GM19467 (cell line): ENCODE data around the gene NT5DC3.

Experiments used
- ATAC-seq: cut with Tn5 transposase; IDR thresholded peaks from one replicate; pipeline ENCODE4 v1.9.1; 2021; ENCODE audit warnings: mild to moderate bottlenecking, moderate library complexity; ENCODE audit not compliant: unreplicated experiment

The NT5DC3 gene

DNA sequence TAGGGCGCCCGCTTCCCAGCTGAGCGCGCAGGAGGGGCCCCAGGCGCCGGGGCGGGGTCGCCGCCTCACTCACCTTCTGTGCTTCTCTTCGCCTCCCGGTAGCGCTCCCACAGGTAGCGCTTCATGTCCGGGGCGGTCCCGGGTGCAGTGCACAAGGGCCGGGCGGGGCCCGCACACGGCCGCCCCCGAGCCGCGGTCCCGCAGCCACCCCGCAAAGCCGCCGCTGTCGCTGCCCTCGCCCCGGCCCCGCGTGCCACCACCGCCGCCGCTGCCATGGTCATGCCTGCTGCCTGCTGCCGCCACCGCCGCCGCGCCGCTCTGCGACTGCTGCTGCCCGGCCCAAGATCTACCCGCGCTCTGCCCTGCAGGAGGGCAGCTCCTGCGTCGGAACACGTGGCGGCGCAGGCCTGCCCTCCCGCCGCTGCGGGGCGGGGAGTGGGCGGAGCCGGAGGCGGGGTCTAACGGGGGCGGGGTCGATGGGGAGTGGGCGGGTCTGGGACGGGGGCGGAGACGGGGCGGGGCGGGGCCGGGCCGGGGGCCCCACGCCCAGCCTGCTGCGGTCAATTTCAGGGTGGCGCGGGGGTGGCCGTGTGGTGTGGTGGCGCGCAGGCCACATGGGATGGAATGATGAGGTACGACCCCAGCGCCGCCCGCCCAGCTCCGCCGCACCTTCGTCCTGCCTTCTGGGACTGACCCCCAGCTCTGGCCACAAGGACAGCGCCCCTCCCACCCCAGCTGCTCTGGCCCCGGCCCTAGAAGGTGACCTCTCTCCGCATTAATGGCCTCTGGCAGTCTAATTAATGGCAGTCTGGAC, at the start of gene NT5DC3:
Gene NT5DC3, minus strand, starts transcription at position 359 of the 814 bp plus-strand sequence. Its CDS starts 78 bp downstream, at position 281.
- peak; percentile 83 for ATAC-seq

DNA sequence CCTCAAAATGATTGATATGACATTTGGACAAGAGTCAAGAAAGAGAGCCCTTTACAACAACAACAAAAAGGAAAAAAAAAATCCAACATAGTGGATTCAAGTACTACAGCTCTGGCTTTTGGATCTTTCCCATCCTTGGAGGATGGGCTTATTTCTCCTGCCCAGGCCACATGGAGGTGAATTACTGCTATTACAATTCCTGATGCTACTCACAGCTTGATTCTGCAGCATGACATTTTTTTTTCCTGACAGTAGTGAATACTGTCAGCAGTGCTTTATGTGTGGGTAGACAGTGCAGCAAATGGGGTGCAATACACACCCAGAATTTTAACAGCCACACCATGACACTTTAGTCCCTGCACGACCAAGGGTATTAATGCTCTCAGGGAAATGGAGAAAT, 46.7 kb upstream of the NT5DC3 start:
- ATAC-seq, result no peak

DNA sequence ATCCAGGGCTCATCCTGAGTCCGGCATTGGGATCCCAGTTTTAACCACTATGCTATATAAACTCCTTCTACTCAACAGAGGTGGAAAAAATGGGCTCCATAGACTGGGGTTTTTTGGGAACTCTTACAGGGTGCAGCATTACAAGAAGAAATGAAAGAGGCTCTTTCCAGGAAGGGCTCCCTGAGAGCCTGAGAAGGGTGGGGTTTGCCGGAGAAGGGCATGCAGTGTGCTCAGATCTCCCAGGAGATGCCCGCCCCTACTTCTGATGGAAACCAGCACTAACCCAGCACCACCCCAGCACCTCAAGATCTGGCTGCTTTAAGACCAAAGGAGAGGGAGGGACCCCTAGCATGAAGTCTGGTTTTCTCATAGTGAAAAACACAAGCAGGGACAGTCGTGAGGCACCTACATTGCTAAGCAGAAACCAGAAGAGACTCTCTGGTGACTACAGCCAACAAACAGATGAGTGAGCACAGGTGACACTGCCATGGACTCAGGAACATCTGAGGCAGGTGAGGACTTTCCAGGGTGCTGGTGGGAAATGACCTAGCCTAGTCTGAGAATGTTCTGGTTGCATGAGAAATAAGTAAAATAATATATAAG, 45.3 kb upstream of the NT5DC3 start:
- no peak for ATAC-seq

DNA sequence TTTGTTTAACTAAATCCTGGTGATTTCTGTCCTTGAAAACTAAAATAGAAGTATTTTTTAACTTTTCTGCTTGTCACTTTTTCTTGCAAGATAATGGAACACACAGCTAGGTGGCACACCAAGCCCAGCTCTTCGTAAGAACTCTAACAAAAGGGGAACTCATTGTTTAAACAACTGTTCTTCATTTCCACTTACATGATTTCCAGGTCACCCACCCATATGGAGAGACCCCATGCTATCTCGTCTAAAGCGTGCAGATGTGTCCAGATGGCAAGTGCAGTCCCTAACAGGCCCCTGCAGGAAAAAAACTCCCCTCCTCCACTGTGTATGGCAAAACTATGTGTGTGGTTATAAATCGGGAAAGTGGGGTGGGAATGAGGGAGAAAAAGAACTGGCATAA, 43.3 kb upstream of the NT5DC3 start:
- no peak for ATAC-seq

DNA sequence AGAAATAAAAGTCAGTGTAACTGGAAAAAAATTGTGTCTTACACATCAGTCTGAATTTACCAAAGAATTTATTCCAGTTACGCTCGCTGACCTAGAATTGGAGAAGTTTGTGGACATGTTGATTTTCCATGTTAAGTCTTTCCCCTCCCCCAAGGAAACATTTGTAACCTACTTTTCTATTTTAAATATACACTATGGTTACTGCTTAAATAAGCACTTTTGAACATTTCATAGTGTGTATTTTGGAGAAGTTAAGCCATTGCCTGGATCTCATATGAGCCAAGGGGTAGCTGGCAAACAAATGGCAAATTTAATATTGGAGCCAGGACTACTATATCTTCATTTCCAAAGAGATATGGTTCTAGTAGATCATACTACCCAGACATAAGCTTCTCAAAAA, 42.9 kb upstream of the NT5DC3 start:
- ATAC-seq, result no peak

DNA sequence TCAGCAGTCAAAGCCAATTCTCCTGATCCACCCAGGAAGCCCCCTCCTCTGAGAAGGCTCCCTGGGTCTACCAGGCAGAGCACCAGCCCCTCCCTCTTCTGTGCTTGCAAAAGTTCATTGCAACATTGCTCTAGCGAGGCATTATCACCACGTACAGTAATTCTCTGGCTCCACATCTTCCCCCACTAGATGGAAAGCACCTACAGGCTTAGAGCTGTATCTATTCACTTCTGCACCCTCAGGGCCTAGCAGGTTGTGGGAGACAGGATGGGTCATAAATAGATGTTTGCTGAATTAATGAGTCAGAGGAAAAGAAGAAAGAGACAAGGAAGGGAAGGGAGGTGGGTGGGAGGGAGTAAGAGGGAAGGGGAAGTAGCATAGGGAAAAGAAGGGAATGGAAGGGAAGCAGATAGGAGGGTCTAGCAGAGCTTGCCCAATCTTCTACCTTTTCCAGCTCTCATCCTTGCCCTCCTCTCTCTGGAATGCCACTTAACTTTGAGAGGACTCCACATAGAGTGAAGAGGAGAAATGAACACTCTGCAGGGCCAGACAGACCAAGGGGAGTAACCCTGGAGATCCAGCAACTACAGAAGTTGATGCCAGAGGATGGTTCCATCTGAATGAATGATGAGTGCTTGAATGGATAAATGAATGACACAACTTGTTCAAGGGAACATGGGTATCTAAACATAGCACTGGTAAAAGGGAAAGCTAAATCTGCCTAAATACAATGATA, 42.0 kb upstream of the NT5DC3 start:
- ATAC-seq, result no peak

DNA sequence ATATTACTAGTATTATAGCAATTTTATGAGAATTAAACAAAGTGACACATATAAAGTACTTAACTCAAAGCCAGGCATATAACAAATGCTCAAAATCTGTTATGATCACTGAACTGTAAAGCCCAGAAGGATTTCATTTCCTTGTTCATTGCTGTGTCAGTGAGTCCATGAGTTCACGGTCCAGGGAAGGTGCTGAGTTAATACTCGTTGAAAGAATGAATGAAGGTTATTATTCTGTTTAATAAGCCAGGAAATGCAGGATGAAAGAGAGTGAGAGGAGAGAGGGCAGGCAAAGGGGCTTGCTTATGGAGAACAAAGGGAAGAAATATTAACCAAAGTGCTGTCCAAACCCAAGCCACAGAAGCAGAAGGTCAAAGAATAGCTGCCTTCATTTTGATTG, 40.2 kb upstream of the NT5DC3 start:
- ATAC-seq, result no peak

DNA sequence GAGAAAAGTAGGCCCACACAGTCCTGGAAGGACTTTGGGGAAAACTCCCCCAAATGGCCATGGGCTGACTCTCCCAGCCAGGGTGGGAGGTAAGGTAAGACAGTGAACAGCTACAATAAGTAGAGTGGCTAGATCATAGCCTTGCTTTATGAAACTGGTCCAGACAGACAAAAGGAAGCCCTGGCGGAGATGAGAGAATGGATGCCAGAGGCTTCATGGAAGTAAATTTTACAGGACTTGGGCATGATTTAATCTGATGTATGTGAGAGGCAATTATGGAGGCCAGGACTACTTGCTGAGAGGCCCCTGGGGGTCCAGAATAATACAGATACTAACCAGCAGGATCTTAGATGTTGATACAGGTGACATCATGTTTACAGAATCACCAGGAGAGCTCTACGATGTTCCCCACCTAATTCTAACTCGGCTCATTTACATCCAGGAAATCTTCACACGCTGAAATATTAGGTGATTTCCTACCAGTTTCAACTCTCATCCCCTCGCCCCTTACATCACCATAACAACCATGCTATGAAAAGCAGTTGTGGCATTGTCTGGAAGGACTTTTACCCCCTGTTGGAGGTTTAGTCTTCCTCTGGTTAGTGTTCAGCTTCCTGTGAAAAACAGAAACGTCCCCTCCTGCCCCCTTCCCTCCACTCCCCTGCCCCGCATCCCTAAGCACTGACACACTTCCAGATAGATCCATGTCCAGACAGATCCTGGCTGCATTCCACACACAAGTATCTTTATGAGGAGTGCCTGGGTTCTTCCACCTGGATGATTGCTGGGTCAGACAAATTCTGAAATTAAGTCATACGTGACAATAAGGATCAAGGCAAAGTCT, 39.5 kb upstream of the NT5DC3 start:
- ATAC-seq, result no peak

DNA sequence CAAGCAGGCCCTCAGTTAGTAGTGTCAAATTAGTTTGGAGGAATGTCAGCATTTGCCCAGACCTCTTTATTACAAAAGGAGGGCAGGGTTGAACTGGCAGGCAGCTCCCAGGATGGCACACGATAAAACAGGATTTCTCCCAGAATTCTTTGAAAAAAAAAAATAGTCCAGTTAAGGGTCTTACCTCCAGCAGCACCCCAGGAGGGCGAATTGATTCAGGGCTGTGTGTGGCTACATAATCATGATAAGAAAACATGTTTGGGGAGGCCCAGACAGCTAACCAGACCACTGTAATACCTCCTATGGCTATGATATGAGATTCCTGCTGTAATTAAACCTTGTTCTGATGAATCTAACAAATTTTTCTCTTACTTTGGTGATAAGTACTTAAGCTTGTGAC, 38.8 kb upstream of the NT5DC3 start:
- no peak for ATAC-seq

DNA sequence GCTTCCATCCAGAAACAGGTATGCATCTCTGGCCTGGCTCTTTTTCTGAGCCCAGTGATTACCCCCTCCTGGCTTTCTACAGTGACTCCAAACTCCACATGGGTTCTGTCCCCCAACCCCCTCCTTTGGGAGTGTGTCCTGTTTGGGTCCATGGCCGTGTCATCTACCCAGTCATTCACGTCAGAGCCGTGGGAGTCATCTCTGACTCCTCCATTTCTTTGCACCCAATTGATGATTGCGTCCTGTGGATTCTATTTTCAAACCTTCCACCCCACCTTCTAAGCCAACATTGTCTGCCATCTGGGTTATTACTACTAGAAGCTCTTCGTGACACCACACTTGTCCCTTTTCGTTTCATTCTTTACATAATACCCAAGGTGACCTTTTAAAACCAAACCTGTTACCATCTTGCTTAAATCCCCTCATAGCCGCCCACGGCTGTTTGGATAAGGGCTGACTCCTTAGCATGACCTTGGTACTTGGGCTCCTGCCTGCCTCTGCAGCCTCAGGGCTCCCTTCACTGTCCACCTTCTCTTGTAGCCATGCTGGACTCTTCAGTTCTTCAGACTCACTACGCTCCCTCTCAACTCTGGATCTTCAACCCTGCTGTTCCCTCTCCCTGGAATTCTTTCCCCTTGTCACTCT, 38.1 kb upstream of the NT5DC3 start:
- ATAC-seq, result no peak

DNA sequence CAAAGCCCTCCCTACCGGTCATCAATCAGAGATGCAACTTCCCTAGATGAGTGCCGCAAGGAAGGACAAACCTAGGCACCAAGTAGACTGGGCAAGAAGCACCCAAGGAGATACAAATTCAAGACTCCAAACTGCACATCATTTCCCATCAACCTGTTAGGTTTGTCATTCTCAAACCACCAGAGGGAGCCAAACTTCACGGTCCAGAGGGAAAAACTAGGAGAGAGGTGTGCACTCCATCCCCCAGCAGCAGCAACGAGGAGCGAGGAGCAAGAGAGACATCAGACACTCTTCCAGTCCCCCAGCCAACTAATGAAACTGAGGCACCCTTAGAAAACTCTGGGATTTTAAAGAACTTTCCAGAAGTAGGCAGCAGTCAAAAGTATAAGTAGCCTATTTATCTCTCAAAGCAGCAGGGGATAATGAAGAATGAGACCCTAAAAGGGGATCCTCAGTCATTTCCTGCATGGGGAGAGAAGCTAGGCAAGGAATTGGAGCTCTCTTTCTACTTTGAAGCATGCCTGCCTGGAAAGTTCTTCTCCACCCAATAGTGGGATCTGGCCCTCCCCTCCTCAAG, 37.0 kb upstream of the NT5DC3 start:
- no peak for ATAC-seq

DNA sequence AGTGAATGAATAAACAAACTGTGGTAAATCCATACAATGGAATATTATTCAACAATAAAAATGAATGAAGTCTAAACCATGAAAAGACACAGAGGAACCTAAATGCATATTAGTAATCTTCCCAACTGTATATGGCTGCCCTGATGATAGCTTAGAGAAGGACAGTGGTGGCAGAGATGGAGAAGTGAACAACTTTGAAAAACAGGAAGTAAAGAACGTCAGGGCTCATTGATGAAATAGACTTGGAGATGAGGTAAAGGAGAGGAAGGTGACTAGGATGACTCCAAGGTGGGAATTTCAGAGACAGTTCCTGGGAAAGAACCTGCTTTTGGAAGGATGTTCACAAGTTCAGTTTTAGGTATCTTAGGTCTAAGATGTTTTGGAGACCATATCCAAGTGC, 36.3 kb upstream of the NT5DC3 start:
- ATAC-seq, result no peak

DNA sequence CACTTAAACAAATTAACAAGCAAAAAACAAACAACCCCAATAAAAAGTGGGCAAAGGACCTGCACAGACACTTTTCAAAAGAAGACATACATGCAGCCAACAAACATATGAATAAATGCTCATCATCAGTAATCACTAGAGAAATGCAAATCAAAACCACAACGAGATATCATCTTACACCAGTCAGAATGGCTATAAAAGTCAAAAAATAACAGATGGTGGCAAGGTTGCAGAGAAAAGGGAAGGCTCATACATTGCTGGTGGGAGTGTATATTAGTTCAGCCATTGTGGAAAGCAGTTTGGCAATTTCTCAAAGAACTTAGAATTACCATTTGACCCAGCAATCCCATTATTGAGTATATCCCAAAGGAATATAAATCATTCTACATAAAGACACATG, 34.6 kb upstream of the NT5DC3 start:
- ATAC-seq, result no peak

DNA sequence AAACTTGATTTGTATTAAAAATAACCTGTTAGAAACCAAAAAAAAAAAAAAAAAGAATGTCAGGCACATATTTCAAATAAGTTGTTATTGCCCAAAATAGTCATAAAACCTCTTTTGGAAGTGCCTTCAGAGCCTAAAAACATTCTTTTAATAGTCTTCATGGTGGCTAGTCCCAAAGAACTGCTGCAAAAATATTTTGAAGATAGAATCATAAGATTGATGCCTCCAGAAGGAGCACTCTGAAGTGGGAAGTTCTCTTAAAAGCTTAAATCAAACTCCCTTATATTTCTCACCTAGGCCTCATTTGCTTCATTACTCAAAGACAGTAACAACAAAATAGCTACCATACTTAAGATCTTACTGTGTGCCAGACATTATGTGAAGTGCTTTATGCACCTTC, 27.2 kb upstream of the NT5DC3 start:
- no peak for ATAC-seq

DNA sequence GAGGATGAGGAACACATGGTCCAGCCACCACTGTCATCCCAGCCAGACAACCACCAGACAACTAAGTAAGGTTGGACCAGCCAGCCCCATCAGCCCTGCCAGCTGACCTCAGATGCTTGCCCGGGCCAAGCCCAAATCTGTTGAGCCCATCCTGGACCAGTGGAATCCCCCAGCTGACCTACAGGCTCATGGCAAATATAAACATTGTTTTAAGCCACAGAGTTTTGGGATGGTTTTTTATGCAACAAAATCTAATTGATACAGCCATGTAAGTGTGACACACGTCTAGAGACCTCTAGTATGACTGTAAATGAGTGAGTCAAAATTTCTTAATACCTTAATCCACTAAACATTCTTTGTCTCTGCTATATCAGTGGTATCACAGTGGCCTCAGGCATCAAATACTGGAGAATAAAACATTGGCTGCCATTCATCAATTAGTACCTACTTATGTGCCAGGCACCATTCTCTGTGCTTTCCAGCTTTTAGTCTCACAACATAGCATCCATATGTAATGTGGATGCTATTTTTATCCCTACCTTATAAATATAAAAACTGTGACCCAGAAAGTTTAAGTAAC, 24.2 kb upstream of the NT5DC3 start:
- no peak for ATAC-seq

DNA sequence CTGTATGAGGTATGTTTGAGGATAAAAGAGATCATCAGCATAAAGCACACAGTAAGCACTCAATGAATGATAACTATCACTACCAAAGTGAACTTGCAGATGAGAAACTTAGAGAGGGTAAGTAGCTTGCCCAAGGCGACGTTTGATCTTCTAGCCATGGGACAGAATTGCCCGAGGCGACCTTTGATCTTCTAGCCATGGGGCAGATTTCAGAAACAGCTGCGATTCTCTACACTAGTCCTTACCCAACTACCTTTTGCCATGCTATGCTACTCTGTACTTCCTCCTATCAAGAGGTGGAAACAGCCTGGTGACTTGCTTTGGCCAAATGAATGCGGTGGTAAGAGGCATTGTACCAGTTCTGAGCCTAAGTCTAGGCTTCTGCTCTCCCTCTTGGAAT, 23.7 kb upstream of the NT5DC3 start:
- no peak for ATAC-seq

DNA sequence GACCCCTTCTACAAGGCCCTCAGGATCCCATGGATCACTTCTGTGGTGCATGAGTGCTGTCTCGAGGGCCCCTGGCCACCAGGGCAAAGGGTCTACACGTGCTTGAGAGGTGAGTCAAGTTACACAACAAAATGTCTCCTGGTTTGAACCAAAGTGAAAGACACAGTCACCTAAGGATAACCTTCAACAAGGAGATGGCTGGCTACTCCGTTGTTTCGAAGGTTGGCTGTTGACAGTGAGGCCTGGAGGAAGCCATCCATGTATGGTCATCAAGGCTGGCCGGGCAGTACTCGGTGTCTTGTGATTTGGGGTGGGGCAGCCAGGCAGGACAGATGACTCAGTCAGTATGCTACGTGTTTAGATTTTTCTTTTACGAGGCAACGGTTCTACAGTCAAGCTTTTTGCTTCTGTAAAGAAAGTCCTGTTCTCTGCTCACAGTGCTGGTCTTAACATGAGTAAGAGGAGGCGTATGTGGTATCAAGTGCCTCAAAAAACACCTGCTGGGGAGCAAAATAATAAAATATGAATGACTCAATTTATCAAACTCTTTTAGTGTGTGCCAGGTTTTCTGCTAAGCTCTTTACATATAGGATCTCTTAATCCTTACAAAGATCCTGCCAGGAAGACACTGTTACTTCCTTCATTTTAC, 18.0 kb upstream of the NT5DC3 start:
- no peak for ATAC-seq

DNA sequence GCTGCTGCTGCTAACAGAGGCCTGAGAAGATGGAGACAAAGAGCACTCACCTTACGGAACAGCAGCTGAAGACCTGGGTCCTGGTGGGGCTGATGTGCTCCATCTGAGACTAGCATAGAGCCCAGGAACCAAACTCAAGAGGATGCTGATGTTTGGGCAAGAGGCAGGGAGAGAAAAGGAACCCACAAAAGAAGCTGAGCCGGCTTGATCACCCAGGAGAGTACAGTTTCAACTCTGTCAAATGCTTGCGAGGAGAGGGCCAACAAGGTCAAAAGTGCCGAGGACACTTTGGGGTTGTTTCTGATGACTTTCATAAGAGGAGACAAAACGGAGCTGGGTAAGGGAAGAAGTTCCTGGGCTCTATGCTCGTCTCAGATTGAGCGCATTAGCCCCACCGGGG, 17.3 kb upstream of the NT5DC3 start:
- no peak for ATAC-seq

DNA sequence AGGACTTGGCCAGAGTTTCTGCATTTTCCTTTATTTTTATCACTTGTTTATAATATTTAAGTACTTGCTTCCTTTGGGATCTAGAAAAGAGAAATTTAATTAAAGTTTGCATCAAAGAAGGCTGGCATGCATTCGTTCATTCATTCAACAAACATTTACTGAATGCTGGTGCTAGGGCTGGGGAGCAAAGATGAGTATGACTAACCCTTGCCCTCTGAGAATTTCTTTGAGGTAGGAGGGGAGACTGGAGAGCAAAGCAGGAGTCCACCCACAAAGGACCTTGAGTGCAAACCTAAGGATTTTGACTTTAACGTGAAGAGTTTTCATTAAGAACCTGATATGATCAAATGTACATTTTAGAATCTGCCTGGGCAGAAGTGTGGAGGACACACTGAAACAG, 16.1 kb upstream of the NT5DC3 start:
- no peak for ATAC-seq
